HG03039 (cell line): ENCODE data around the gene RNF217.

Source experiments
- ATAC-seq: cut with Tn5 transposase; IDR thresholded peaks from one replicate; pipeline ENCODE4 v1.9.1; 2021; ENCODE audit warnings: mild to moderate bottlenecking, moderate library complexity; ENCODE audit not compliant: unreplicated experiment

Gene RNF217

GRCh38 chr6:124987999-124988591 is 25.9 kb downstream of the RNF217 start:
- no peak for ATAC-seq

GRCh38 chr6:124989136-124989983 is 27.1 kb downstream of the RNF217 start:
- ATAC-seq, result no peak

GRCh38 chr6:124990988-124991387 is 28.8 kb downstream of the RNF217 start:
- no peak for ATAC-seq

- no peak for ATAC-seq
These were observed 29.6 kb downstream of the RNF217 start for GRCh38 chr6:124991764-124992295.

GRCh38 chr6:124993327-124993726 is 31.1 kb downstream of the RNF217 start:
- ATAC-seq, result no peak

- ATAC-seq, result no peak
These were observed 32.4 kb downstream of the RNF217 start for GRCh38 chr6:124994648-124995047.

- ATAC-seq, result no peak
These were observed 32.9 kb downstream of the RNF217 start for GRCh38 chr6:124995131-124995530.

- no peak for ATAC-seq
These were observed 33.5 kb downstream of the RNF217 start for GRCh38 chr6:124995645-124996325.

- ATAC-seq, result no peak
These were observed 34.2 kb downstream of the RNF217 start for GRCh38 chr6:124996411-124996810.

GRCh38 chr6:124997196-124997875 is 35.1 kb downstream of the RNF217 start:
- no peak for ATAC-seq

GRCh38 chr6:124999105-124999764 is 37.0 kb downstream of the RNF217 start:
- no peak for ATAC-seq

- ATAC-seq, result no peak
These were observed 39.6 kb downstream of the RNF217 start for GRCh38 chr6:125001684-125002405.

GRCh38 chr6:125002406-125002741 is 40.1 kb downstream of the RNF217 start:
- no peak for ATAC-seq

GRCh38 chr6:125003070-125003469 is 40.8 kb downstream of the RNF217 start:
- no peak for ATAC-seq

GRCh38 chr6:125004198-125004597 is 42.0 kb downstream of the RNF217 start:
- ATAC-seq, result no peak

- no peak for ATAC-seq
These were observed 42.8 kb downstream of the RNF217 start for GRCh38 chr6:125004797-125005595.

- no peak for ATAC-seq
These were observed 46.0 kb downstream of the RNF217 start for GRCh38 chr6:125008261-125008703.

GRCh38 chr6:125008957-125009356 is 46.7 kb downstream of the RNF217 start:
- ATAC-seq, result no peak

GRCh38 chr6:125009578-125009977 is 47.3 kb downstream of the RNF217 start:
- no peak for ATAC-seq
